Measurements from ENCODE around the gene GIMAP8. TPM values are rescaled to one million over a fixed set of nuclear protein-coding genes. Genes with fewer than 3 reads are reported as not detected.

Gene GIMAP8
- total and polyA plus RNA-seq, 2 of the 8 experiments (the other 6 are each of a cell fraction or from before 2014, with no cell fraction given): not detected

- H3K18ac ChIP-seq (ENCODE audit: extremely low read depth, low read length): no peak overlapping the region
- no peak overlapping the region for H3K4ac ChIP-seq (replicated peaks; ENCODE audit: insufficient read length, low read depth, low read length)
- no peak overlapping the region for H3K4me3 ChIP-seq (ENCODE audit: extremely low read depth in 1 of 4, insufficient read depth in 2 of 4, low read depth in 3 of 4, low read length in 4 of 4)
- no peaks in the 10 kb centered on the region; the same call in 1 of the 2 replicates for H3K79me1 ChIP-seq (ENCODE audit: low read depth, low read length)
- no peak overlapping the region for H4K8ac ChIP-seq (ENCODE audit: extremely low read depth, insufficient read depth, low read length)
- H4K5ac ChIP-seq (ENCODE audit: insufficient read length, low read depth, low read length): no peak overlapping the region
- no peak overlapping the region for H2BK20ac ChIP-seq (ENCODE audit: low read length)
- 88% methylated on average over 14 of the region's 14 CpGs; no CpG with 5 or more reads in 1 of the 2 experiments for WGBS, 2 experiments (ENCODE audit: extremely low coverage in 1 of 2, insufficient coverage in 1 of 2, insufficient read length in 1 of 2, insufficient replicate concordance in 2 of 2, low coverage in 1 of 2, low lambda C conversion rate in 2 of 2, missing lambda C conversion rate in 1 of 2)
- H4K20me1 ChIP-seq (replicated peaks in 1 of 2; ENCODE audit: control insufficient read depth in 1 of 2, insufficient read depth in 2 of 2, low read length in 2 of 2): no peaks in the 10 kb centered on the region
- no peak for TF ChIP-seq KDM5A (IDR thresholded peaks at IDR 0.05; ENCODE audit: low read length)
- TF ChIP-seq SP4 (IDR thresholded peaks at IDR 0.05; ENCODE audit: low read length): no peak
- peaks cover 0 to 3% (median 0%) of the 10 kb centered on the region in 4 experiments; a peak in 1 of 7 replicates for H3K27me3 ChIP-seq (replicated peaks in 1 of 4; ENCODE audit: control insufficient read depth in 3 of 4, extremely low read depth in 1 of 4, insufficient read depth in 3 of 4, low read length in 3 of 4)
- no peak overlapping the region for H3K56ac ChIP-seq (replicated peaks; ENCODE audit: insufficient read length, low read depth, low read length)
- H2AK5ac ChIP-seq (ENCODE audit: low read depth, low read length): no peak overlapping the region
- H3K9me3 ChIP-seq (ENCODE audit: insufficient read depth in 2 of 2, low read depth in 1 of 2, low read length in 1 of 2): 0 out of 4 replicates have a peak, but pooled peaks cover 0 to 2% of the 10 kb centered on the region in 2 experiments
- DNase-seq (ENCODE audit: low read depth in 1 of 2, low spot score in 2 of 2): no peak
- no peak for FAIRE-seq
- no peaks in the 10 kb centered on the region; a peak in 1 of 8 replicates for H3K36me3 ChIP-seq (ENCODE audit: control insufficient read depth in 2 of 4, insufficient read depth in 4 of 4, low read length in 3 of 4)
- no peak overlapping the region for H3K23ac ChIP-seq (ENCODE audit: insufficient read length)
- no peaks in the 10 kb centered on the region for H3K23me2 ChIP-seq (ENCODE audit: low read depth, low read length)
- H3K27ac ChIP-seq (ENCODE audit: low read depth, low read length): no peak overlapping the region
- H2BK12ac ChIP-seq (ENCODE audit: low read depth, low read length): no peak overlapping the region
- peaks cover 4 to 8% (median 6%) of the 10 kb centered on the region in 4 experiments for H3K4me1 ChIP-seq (replicated peaks in 1 of 4; ENCODE audit: control insufficient read depth in 3 of 4, insufficient read depth in 4 of 4, low read length in 3 of 4)
- CTCF ChIA-PET (ENCODE audit: partially characterized antibody): interaction anchor here (0.5 to 2.3 kb wide), 5 partner anchors 11 to 77 kb away, joined by 3 to 5 read pairs (median 3); no protein-coding TSS in a partner anchor
- H2BK5ac ChIP-seq (ENCODE audit: low read depth, low read length): no peak overlapping the region
- no peak overlapping the region for H2BK15ac ChIP-seq (ENCODE audit: low read length)
- POLR2A ChIA-PET (ENCODE audit: partially characterized antibody): no interaction called here
- no peak overlapping the region for H3K9ac ChIP-seq (replicated peaks in 1 of 4; ENCODE audit: extremely low read depth in 1 of 4, low read depth in 3 of 4, low read length in 3 of 4)
- no peak overlapping the region for H3K14ac ChIP-seq (ENCODE audit: insufficient read length)
- no peak overlapping the region for H2AFZ ChIP-seq (ENCODE audit: low read length)
- no peak overlapping the region for H3K4me2 ChIP-seq (ENCODE audit: insufficient read depth in 1 of 2, low read depth in 2 of 2, low read length in 2 of 2)
- no peak overlapping the region for H2BK120ac ChIP-seq (replicated peaks; ENCODE audit: low read depth, low read length)
- no peak overlapping the region for H4K91ac ChIP-seq (replicated peaks; ENCODE audit: insufficient read length, low read length)
- H3K79me2 ChIP-seq (ENCODE audit: control insufficient read depth in 1 of 2, insufficient read depth in 2 of 2, low read length in 2 of 2): no peaks in the 10 kb centered on the region
Observed at GRCh38 chr7:150432915-150433892, 17.2 kb upstream of the GIMAP8 start.

All from H1 (cell line).